Measurements from ENCODE around the gene LARGE1.

DNA sequence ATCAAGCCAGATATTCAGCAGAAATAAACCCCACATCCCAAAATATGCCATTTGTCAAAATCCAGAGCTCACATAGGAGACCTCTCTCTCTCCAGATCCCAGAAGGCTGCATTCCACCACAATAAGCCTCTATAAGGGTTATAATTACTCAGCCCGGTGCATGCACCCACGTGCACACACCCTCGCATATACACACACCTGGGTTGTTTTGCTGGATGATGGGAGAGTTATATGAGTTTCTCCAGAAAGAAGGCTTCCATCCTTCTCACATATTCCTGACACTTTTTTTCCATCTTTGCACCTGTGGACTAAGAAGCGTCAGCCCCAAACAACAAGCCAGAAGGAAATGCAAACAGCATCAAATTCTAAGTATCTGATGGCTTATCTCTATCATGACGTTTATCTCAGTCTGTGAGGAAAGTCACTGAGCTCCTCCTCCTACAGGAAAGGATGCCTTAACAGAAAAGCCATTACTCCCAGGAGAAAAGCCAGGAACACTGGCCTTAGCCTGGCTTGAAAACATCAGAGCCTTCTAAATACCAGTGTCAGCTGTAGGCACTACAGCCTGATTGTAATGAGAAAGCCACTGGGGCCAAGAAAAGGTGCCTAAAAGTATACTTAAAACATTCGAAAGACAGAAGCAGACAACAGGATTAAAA is 253.2 kb downstream of the LARGE1 start:
- TF ChIP-seq, protein P1, sequence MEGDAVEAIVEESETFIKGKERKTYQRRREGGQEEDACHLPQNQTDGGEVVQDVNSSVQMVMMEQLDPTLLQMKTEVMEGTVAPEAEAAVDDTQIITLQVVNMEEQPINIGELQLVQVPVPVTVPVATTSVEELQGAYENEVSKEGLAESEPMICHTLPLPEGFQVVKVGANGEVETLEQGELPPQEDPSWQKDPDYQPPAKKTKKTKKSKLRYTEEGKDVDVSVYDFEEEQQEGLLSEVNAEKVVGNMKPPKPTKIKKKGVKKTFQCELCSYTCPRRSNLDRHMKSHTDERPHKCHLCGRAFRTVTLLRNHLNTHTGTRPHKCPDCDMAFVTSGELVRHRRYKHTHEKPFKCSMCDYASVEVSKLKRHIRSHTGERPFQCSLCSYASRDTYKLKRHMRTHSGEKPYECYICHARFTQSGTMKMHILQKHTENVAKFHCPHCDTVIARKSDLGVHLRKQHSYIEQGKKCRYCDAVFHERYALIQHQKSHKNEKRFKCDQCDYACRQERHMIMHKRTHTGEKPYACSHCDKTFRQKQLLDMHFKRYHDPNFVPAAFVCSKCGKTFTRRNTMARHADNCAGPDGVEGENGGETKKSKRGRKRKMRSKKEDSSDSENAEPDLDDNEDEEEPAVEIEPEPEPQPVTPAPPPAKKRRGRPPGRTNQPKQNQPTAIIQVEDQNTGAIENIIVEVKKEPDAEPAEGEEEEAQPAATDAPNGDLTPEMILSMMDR (IDR thresholded peaks at IDR 0.05 in 8 of 11, conservative IDR thresholded peaks at IDR 0.05 in 3 of 11) = no peak
- no peak for TF ChIP-seq POLR2A (IDR thresholded peaks at IDR 0.05)
